Ascending aorta (tissue), 2 donors: ENCODE results near the gene TACR1. TPM values are rescaled to one million over a fixed set of nuclear protein-coding genes. Genes with fewer than 3 reads are reported as not detected.

Experiments used
- DNase-seq, 2 donors: peaks; one replicate each; pipeline ENCODE4 v3.0.0-alpha.2; 2019; ENCODE audit warnings: low spot score in 2 of 2
- H3K27ac ChIP-seq, 2 donors: fragments of 200-600 bp; sonication (generic); one replicate each; pipeline ENCODE4 v1.5.1; 2016 to 2017; ENCODE audit warnings: mild to moderate bottlenecking in 1 of 2
- H3K27me3 ChIP-seq: fragments of 200-600 bp; sonication (generic); one replicate; pipeline ENCODE4 v1.5.1; 2017
- H3K36me3 ChIP-seq, 2 donors: fragments of 200-600 bp; sonication (generic); one replicate each; pipeline ENCODE4 v1.5.1; 2016
- H3K4me1 ChIP-seq, 2 donors: fragments of 200-600 bp; sonication (generic); one replicate each; pipeline ENCODE4 v1.5.1; 2016 to 2017; ENCODE audit warnings: mild to moderate bottlenecking in 1 of 2
- H3K4me3 ChIP-seq, 2 donors: fragments of 200-600 bp; sonication (generic); one replicate each; pipeline ENCODE4 v1.5.1; 2016 to 2017; ENCODE audit warnings: mild to moderate bottlenecking in 1 of 2
- H3K9me3 ChIP-seq, 2 donors: fragments of 200-600 bp; sonication (generic); one replicate each; pipeline ENCODE4 v1.5.1; 2016
- intact Hi-C: fragments of 100-400 bp; cut with DNase I; formaldehyde crosslinking; loops from one replicate; pipeline ENCODE4 v1.15.1; 2023
- total RNA-seq: library from RNA; depleted of rRNA; stranded (reverse); fragments of >200 nt; gene quantifications from one replicate; pipeline ENCODE4 v1.1.0, GENCODE V29; 2016
- TF ChIP-seq, protein P1 (sequence below), 3 experiments: fragments of 200-600 bp in 2 of 3; fragments of 450-650 bp in 1 of 3; sonication (generic) in 2 of 3; IDR thresholded peaks; one replicate each; pipeline ENCODE4 v1.5.1; 2016 to 2019; ENCODE audit warnings: antibody characterized with exemption in 3 of 3, mild to moderate bottlenecking in 1 of 3, moderate library complexity in 1 of 3

The TACR1 gene
- total RNA-seq, 1 donor from 2014 or later: 27.5 TPM

DNA sequence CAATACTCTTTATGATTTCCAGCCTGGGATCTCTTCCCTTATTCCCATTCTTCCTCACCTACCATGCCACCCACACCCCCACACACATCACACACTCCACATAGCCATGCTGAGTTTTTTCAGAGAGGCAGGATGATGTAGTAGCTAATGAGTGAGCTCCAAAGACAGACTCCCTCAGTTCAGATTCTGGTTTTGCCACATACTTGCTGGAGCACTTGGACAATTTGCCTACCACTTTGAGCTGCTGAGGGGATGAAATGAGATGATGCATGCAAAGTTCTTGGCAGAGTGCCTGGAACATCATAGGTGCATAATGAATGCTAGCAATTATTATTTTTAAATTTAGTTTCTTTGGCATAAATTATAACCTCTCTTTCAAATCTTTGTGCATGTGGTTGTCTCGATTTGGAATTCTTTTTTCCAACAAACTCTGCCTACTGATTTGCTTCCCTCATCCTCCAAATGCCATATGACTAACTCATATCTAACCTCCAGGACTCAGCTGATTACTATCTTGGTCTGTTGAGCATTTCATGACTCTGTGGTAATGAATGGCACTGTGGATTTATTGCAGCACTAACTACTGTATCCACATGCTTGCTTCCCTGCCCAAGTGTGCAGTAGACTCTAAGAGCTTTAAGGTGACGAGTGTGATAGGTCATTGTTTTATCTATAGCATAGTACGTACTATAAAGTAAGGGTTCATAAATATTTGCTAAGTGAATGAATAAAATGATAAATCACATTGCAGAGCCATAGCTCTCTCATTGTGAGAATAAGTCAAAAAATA is 99.1 kb downstream of the TACR1 start:
- H3K4me1 ChIP-seq: no peaks in the 10 kb centered on the region
- DNase-seq: no peak
- no peak overlapping the region for H3K27ac ChIP-seq
- H3K36me3 ChIP-seq: no peaks in the 10 kb centered on the region
- no peaks in the 10 kb centered on the region for H3K27me3 ChIP-seq
- no peak overlapping the region for H3K4me3 ChIP-seq
- intact Hi-C loops: no loop called here
- H3K9me3 ChIP-seq: no peaks in the 10 kb centered on the region
- TF ChIP-seq, protein P1, sequence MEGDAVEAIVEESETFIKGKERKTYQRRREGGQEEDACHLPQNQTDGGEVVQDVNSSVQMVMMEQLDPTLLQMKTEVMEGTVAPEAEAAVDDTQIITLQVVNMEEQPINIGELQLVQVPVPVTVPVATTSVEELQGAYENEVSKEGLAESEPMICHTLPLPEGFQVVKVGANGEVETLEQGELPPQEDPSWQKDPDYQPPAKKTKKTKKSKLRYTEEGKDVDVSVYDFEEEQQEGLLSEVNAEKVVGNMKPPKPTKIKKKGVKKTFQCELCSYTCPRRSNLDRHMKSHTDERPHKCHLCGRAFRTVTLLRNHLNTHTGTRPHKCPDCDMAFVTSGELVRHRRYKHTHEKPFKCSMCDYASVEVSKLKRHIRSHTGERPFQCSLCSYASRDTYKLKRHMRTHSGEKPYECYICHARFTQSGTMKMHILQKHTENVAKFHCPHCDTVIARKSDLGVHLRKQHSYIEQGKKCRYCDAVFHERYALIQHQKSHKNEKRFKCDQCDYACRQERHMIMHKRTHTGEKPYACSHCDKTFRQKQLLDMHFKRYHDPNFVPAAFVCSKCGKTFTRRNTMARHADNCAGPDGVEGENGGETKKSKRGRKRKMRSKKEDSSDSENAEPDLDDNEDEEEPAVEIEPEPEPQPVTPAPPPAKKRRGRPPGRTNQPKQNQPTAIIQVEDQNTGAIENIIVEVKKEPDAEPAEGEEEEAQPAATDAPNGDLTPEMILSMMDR (IDR thresholded peaks at IDR 0.05): no peak

DNA sequence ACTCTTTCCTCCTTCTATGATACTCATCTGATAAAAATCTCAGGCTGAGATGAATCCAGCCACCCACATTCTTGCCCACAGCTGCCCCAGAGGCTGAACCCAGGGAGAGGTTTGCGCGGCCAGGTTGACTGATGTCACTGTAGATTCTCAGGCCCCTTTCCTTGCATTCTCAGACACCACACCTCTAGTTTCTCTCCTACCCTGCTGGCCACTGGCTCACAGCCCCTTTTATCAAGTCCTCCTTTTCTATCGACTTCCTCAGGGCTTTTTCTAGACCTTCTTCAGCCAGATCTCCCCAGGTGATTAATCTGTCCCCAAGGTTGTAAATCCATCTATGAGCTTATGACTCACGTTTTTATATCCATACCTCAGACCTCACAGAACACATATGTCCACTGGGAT is 99.8 kb downstream of the TACR1 start:
- no peaks in the 10 kb centered on the region for H3K27me3 ChIP-seq
- TF ChIP-seq, protein P1 (IDR thresholded peaks at IDR 0.05): no peak
- intact Hi-C loops: no loop called here
- H3K9me3 ChIP-seq: no peaks in the 10 kb centered on the region
- DNase-seq: no peak
- no peaks in the 10 kb centered on the region for H3K4me1 ChIP-seq
- H3K36me3 ChIP-seq: no peaks in the 10 kb centered on the region
- no peak overlapping the region for H3K27ac ChIP-seq
- H3K4me3 ChIP-seq: no peak overlapping the region

DNA sequence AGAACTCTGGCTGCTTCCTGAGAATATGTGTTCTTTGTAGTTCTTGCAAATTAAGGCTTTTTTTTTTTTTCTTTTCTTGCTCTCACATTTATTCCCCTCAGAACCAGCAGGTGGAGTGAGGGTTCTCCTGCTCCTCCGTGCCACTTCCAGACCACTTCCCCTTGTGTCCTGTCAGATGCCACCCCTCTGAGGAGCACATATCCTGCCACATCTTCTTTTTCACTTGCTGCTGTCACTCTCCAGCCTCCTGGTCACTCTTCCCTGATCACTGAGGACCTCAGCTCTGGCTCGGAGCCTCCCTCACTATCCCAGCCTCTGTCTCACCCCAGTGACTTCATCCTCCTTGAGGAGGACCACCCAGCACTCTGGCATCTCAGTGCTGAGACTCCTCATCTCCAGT is 100.5 kb downstream of the TACR1 start:
- no peaks in the 10 kb centered on the region for H3K27me3 ChIP-seq
- H3K4me3 ChIP-seq: no peak overlapping the region
- H3K9me3 ChIP-seq: no peaks in the 10 kb centered on the region
- no peak for DNase-seq
- no peaks in the 10 kb centered on the region for H3K36me3 ChIP-seq
- no peaks in the 10 kb centered on the region for H3K4me1 ChIP-seq
- intact Hi-C loops: no loop called here
- H3K27ac ChIP-seq: no peak overlapping the region
- TF ChIP-seq, protein P1 (IDR thresholded peaks at IDR 0.05): peak in 2 of 3 experiments; percentile 30 to 34

DNA sequence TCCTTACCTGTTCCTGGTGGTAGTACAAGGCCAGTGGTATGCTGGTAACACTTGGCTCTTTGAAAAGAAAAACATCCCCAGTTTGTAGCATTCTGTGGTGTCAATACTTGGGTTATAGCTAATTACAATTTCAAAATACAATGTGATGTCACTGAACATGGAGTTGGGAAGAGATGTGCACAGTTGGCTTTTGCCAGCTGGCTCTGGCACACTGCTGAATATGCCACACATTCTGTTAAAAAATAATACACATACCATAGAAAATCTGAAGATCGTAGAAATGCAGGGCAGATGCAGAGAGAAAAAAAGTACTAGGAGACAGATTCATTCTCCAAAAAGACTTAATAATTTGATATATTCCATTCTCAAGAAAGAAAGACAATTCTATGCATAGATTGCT is 101.5 kb downstream of the TACR1 start:
- Histone ChIP-seq H3K36me3 (no peaks in the 10 kb centered on the region), H3K4me1 (no peaks in the 10 kb centered on the region), H3K27me3 (no peaks in the 10 kb centered on the region), H3K9me3 (no peaks in the 10 kb centered on the region), H3K4me3 (no peak overlapping the region), H3K27ac (no peak overlapping the region)
- TF ChIP-seq, protein P1 (IDR thresholded peaks at IDR 0.05): no peak
- intact Hi-C loops: no loop called here
- DNase-seq: no peak

DNA sequence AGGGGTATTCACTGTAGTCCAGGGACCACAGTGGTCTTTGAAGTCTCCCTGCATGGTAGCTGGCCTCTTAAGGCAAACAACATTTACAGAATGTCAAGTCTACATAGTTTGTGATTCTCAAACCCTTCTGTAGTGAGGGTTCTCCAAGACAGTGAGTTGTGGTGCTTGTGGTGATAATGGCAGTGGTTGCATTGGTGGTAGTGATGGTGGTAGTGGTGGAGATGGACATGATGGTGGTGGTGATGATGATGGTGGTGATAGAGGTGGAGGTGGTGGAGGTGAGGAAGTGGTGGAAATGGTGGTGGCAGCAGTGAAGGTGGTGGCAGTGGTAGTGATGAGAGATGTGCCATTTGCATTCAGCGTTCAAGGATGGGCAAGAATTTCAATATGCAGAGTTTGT is 104.9 kb downstream of the TACR1 start:
- no peaks in the 10 kb centered on the region for H3K36me3 ChIP-seq
- TF ChIP-seq, protein P1 (IDR thresholded peaks at IDR 0.05): no peak
- H3K4me1 ChIP-seq: no peaks in the 10 kb centered on the region
- no peak for DNase-seq
- no peaks in the 10 kb centered on the region for H3K9me3 ChIP-seq
- no peak overlapping the region for H3K4me3 ChIP-seq
- H3K27ac ChIP-seq: no peak overlapping the region
- intact Hi-C loops: no loop called here
- H3K27me3 ChIP-seq: no peaks in the 10 kb centered on the region
